ENCODE results near the gene PUM2.

GRCh38 chr2:20198796-20199632 is 151.6 kb downstream of the PUM2 start:
- no peak for TF ChIP-seq POLR2A (IDR thresholded peaks at IDR 0.05)
- no peak for TF ChIP-seq CTCF (IDR thresholded peaks at IDR 0.05)
